ENCODE data around the gene AGTRAP. TPM values are rescaled to one million over a fixed set of nuclear protein-coding genes. Genes with fewer than 3 reads are reported as not detected.
A peak's percentile ranks its signal among the peaks of the same experiment; 100 is the strongest.

AGTRAP gene
- total and polyA plus RNA-seq, 2 of the 4 experiments (the other 2 are of a cell fraction), result 21.5 to 57.7 TPM

- no TSS peak for BruUV-seq (replicated peaks)
- H3K9me1 ChIP-seq (ENCODE audit: insufficient read depth, low read length), result no peaks in the 10 kb centered on the region
- H2BK120ac ChIP-seq (ENCODE audit: low read depth, low read length), result no peak overlapping the region
- H3K56ac ChIP-seq (ENCODE audit: extremely low read depth, insufficient read depth, low read length), result no peak overlapping the region
- no peak overlapping the region for H3K27ac ChIP-seq (ENCODE audit: insufficient read depth, low read length)
- H3K23ac ChIP-seq (ENCODE audit: low read depth, low read length), result no peak overlapping the region
- H3K36me3 ChIP-seq (ENCODE audit: control insufficient read depth, insufficient read depth, low read length), result no peaks in the 10 kb centered on the region
- no peak overlapping the region for H3K4me3 ChIP-seq (ENCODE audit: insufficient read depth, low read depth, low read length)
- H3K18ac ChIP-seq (ENCODE audit: low read depth, low read length), result no peak overlapping the region
- no peaks in the 10 kb centered on the region for H3K79me1 ChIP-seq (ENCODE audit: low read depth in 1 of 2, low read length in 2 of 2)
- H2AFZ ChIP-seq (replicated peaks; ENCODE audit: low read length, poor library complexity), result no peak overlapping the region
- H3K4ac ChIP-seq (ENCODE audit: low read depth, low read length), result no peak overlapping the region
- H2AK9ac ChIP-seq (replicated peaks; ENCODE audit: low read depth, low read length, poor library complexity), result peak overlapping the region; percentile 13
- no peak overlapping the region for H4K5ac ChIP-seq (ENCODE audit: low read depth, low read length)
- dilution Hi-C loops (cut with HindIII; ENCODE audit: low sequenced_read_pairs, unreplicated experiment), result no loop called here
- CTCF ChIA-PET, result no interaction called here
- H3K9ac ChIP-seq (ENCODE audit: low read depth, low read length), result no peak overlapping the region
- H3K9me3 ChIP-seq (ENCODE audit: control insufficient read depth, insufficient read depth, low read length), result no peaks in the 10 kb centered on the region
- H4K91ac ChIP-seq (ENCODE audit: insufficient read depth, low read depth, low read length), result no peak overlapping the region
- no peaks in the 10 kb centered on the region for H4K20me1 ChIP-seq (ENCODE audit: insufficient read depth, low read length)
- H3K4me2 ChIP-seq (ENCODE audit: low read depth, low read length), result no peak overlapping the region
- no peak for DNase-seq
- no peak for TF ChIP-seq CEBPB (IDR thresholded peaks at IDR 0.05; ENCODE audit: low read depth, low read length)
- TF ChIP-seq RAD21 (IDR thresholded peaks at IDR 0.05; ENCODE audit: low read length), result no peak
- no peak for TF ChIP-seq USF2 (IDR thresholded peaks at IDR 0.05; ENCODE audit: low read depth, low read length)
- TF ChIP-seq ELK1 (IDR thresholded peaks at IDR 0.05; ENCODE audit: borderline replicate concordance, low read depth, low read length), result no peak
- TF ChIP-seq CTCF (conservative IDR thresholded peaks at IDR 0.05; ENCODE audit: low read depth, low read length), result no peak
- no peak for TF ChIP-seq RCOR1 (IDR thresholded peaks at IDR 0.05; ENCODE audit: insufficient replicate concordance, low read length)
- no peak for TF ChIP-seq MAFK (IDR thresholded peaks at IDR 0.05; ENCODE audit: low read depth, low read length)
- no peak for TF ChIP-seq NFE2L2 (IDR thresholded peaks at IDR 0.05; ENCODE audit: low read depth, low read length)
- TF ChIP-seq BHLHE40 (IDR thresholded peaks at IDR 0.05; ENCODE audit: low read depth, low read length), result no peak
- TF ChIP-seq MAZ (IDR thresholded peaks at IDR 0.05; ENCODE audit: borderline replicate concordance, low read depth, low read length), result no peak
- TF ChIP-seq POLR2A (IDR thresholded peaks at IDR 0.05; ENCODE audit: low read depth, low read length), result no peak
- no peak for TF ChIP-seq SMC3 (IDR thresholded peaks at IDR 0.05; ENCODE audit: low read depth, low read length)
- no peak for TF ChIP-seq MXI1 (IDR thresholded peaks at IDR 0.05; ENCODE audit: borderline replicate concordance, low read depth, low read length)
- H2BK5ac ChIP-seq (ENCODE audit: low read depth, low read length, poor library complexity, severe bottlenecking), result no peak overlapping the region
- H3K4me1 ChIP-seq (ENCODE audit: control insufficient read depth, insufficient read depth, low read length), result peaks cover 3% of the 10 kb centered on the region; the same call in 1 of the 2 replicates
- H2BK20ac ChIP-seq (ENCODE audit: low read depth, low read length), result no peak overlapping the region
- POLR2A ChIA-PET (ENCODE audit: unreplicated experiment), result no interaction called here
- H4K8ac ChIP-seq (ENCODE audit: low read depth in 2 of 2, low read length in 2 of 2), result no peak overlapping the region
- no peaks in the 10 kb centered on the region; the same call in 1 of the 2 replicates for H3K27me3 ChIP-seq (ENCODE audit: control insufficient read depth, insufficient read depth, low read length)
- in situ Hi-C loops (cut with MboI; ENCODE audit: low sequenced_read_pairs), result no loop called here
- WGBS, 2 experiments (ENCODE audit: extremely low coverage in 2 of 2, insufficient read length in 1 of 2), result 66% methylated on average over 6 of the region's 13 CpGs; no CpG with 5 or more reads in 1 of the 2 experiments
- H2AK5ac ChIP-seq (ENCODE audit: low read depth, low read length), result no peak overlapping the region
- no peak overlapping the region for H2BK15ac ChIP-seq (ENCODE audit: low read depth, low read length)
- H3K14ac ChIP-seq (replicated peaks; ENCODE audit: low read depth, low read length), result no peak overlapping the region
- ATAC-seq (ENCODE audit: low read depth), result no peak
- intact Hi-C loops (cut with micrococcal nuclease), result no loop called here
Observed at GRCh38 chr1:11779715-11780379, 43.9 kb downstream of the AGTRAP start.

All from IMR-90 (cell line).